Mesenchymal stem cell (in vitro differentiated cells and primary cell): ENCODE measurements around the gene KLF15.

ENCODE experiments used
- DNase-seq: peaks from one replicate; pipeline ENCODE4 v3.0.0-alpha.2; 2013
- H2AFZ ChIP-seq: one replicate; pipeline ENCODE4 v1.6.1; 2013; ENCODE audit warnings: low read depth, mild to moderate bottlenecking, control low read depth, inconsistent platforms, low read length, moderate library complexity
- H2AK5ac ChIP-seq: 2 replicates; pipeline ENCODE4 v1.6.1; 2013; ENCODE audit warnings: low read length, moderate library complexity, mild to moderate bottlenecking, inconsistent platforms; ENCODE audit not compliant: severe bottlenecking
- H2BK120ac ChIP-seq: one replicate; pipeline ENCODE4 v1.6.1; 2013; ENCODE audit warnings: low read depth, mild to moderate bottlenecking, inconsistent platforms, low read length, moderate library complexity
- H2BK12ac ChIP-seq, 2 experiments: one replicate each; pipeline ENCODE4 v1.6.1; 2013; ENCODE audit warnings: inconsistent platforms in 2 of 2, low read length in 2 of 2, mild to moderate bottlenecking in 2 of 2, moderate library complexity in 2 of 2, control low read depth in 1 of 2
- H2BK15ac ChIP-seq: one replicate; pipeline ENCODE4 v1.6.1; 2013; ENCODE audit warnings: mild to moderate bottlenecking, low read depth, inconsistent platforms; ENCODE audit not compliant: poor library complexity, severe bottlenecking
- H2BK5ac ChIP-seq: 2 replicates; pipeline ENCODE4 v1.6.1; 2013; ENCODE audit warnings: low read depth, mild to moderate bottlenecking, low read length, control low read depth, inconsistent platforms; ENCODE audit not compliant: poor library complexity, severe bottlenecking
- H3K14ac ChIP-seq, 2 experiments: one replicate each; pipeline ENCODE4 v1.6.1; 2013; ENCODE audit warnings: inconsistent platforms in 2 of 2, low read length in 2 of 2, control low read depth in 1 of 2, mild to moderate bottlenecking in 1 of 2, moderate library complexity in 1 of 2
- H3K18ac ChIP-seq, 2 experiments: one replicate each; pipeline ENCODE4 v1.6.1; 2013; ENCODE audit warnings: inconsistent platforms in 2 of 2, low read length in 2 of 2, control low read depth in 1 of 2, low read depth in 1 of 2, mild to moderate bottlenecking in 1 of 2
- H3K23ac ChIP-seq, 2 experiments: one replicate each; pipeline ENCODE4 v1.6.1; 2013; ENCODE audit warnings: inconsistent platforms in 2 of 2, low read length in 2 of 2, mild to moderate bottlenecking in 2 of 2, moderate library complexity in 2 of 2, control low read depth in 1 of 2
- H3K27ac ChIP-seq: 2 replicates; pipeline ENCODE4 v1.5.1; 2013; ENCODE audit warnings: mild to moderate bottlenecking, moderate library complexity, low read length, control low read depth, inconsistent platforms; ENCODE audit not compliant: poor library complexity, severe bottlenecking
- H3K27me3 ChIP-seq, 2 experiments: 2 replicates each; pipeline versions ENCODE4 v1.6.1 to v1.7.0; 2013; ENCODE audit warnings: low read length in 2 of 2, mild to moderate bottlenecking in 2 of 2, moderate library complexity in 2 of 2, control low read depth in 1 of 2, inconsistent platforms in 1 of 2; ENCODE audit not compliant: control insufficient read depth in 1 of 2, insufficient read depth in 1 of 2
- H3K36me3 ChIP-seq, 2 experiments: 2 replicates each; pipeline versions ENCODE4 v1.6.1 to v1.7.0; 2013; ENCODE audit warnings: low read length in 2 of 2, control low read depth in 1 of 2, inconsistent platforms in 1 of 2, low read depth in 1 of 2, mild to moderate bottlenecking in 1 of 2; ENCODE audit not compliant: insufficient read depth in 2 of 2, control insufficient read depth in 1 of 2
- H3K4ac ChIP-seq, 2 experiments: one replicate each; pipeline ENCODE4 v1.6.1; 2013; ENCODE audit warnings: inconsistent platforms in 2 of 2, low read length in 2 of 2, mild to moderate bottlenecking in 2 of 2, moderate library complexity in 2 of 2, control low read depth in 1 of 2, low read depth in 1 of 2
- H3K4me1 ChIP-seq: 2 replicates; pipeline ENCODE4 v1.6.1; 2013; ENCODE audit warnings: low read depth, low read length, control low read depth; ENCODE audit not compliant: control insufficient read depth, insufficient read depth
- H3K4me2 ChIP-seq: 2 replicates; pipeline ENCODE4 v1.6.1; 2013; ENCODE audit warnings: low read length, mild to moderate bottlenecking, inconsistent platforms; ENCODE audit not compliant: poor library complexity, severe bottlenecking
- H3K4me3 ChIP-seq, 2 experiments: 2 replicates each; pipeline versions ENCODE4 v1.5.1 to v1.7.0; 2013; ENCODE audit warnings: low read length in 2 of 2, mild to moderate bottlenecking in 2 of 2, control low read depth in 1 of 2, low read depth in 1 of 2; ENCODE audit not compliant: insufficient read depth in 1 of 2
- H3K79me1 ChIP-seq: replicated peaks from 2 replicates; pipeline ENCODE4 v1.6.1; 2013; ENCODE audit warnings: mild to moderate bottlenecking, control low read depth, low read length, inconsistent platforms; ENCODE audit not compliant: poor library complexity, severe bottlenecking
- H3K9ac ChIP-seq: 2 replicates; pipeline ENCODE4 v1.7.0; 2013; ENCODE audit warnings: mild to moderate bottlenecking, low read length, moderate library complexity
- H3K9me3 ChIP-seq: 2 replicates; pipeline ENCODE4 v1.7.0; 2013; ENCODE audit warnings: mild to moderate bottlenecking, low read length; ENCODE audit not compliant: control insufficient read depth
- H4K8ac ChIP-seq: one replicate; pipeline ENCODE4 v1.6.1; 2013; ENCODE audit warnings: inconsistent platforms, mild to moderate bottlenecking, low read length, moderate library complexity
- H4K91ac ChIP-seq: one replicate; pipeline ENCODE4 v1.6.1; 2013; ENCODE audit warnings: mild to moderate bottlenecking, low read length, inconsistent platforms
- WGBS: methylation state at CpG from one replicate; pipeline ENCODE4 v1.1.7; 2013; ENCODE audit warnings: mixed read lengths; 5-methylcytosine and 5-hydroxymethylcytosine counted together

KLF15 gene

GRCh38 chr3:126300001-126300760, 57.0 kb downstream of the KLF15 start:
- Histone ChIP-seq H3K9ac (no peak overlapping the region), H3K27ac (no peak overlapping the region), H3K4me3 (no peak overlapping the region), H2BK120ac (no peak overlapping the region), H3K4me2 (no peak overlapping the region), H3K23ac (no peak overlapping the region), H2AK5ac (no peak overlapping the region), H2AFZ (no peak overlapping the region), H3K79me1 (no peaks in the 10 kb centered on the region), H4K8ac (no peak overlapping the region), H3K36me3 (no peaks in the 10 kb centered on the region), H3K27me3 (peaks cover 0 to 2% of the 10 kb centered on the region in 2 experiments), H2BK15ac (no peak overlapping the region), H3K4ac (no peak overlapping the region), H3K14ac (no peak overlapping the region), H3K9me3 (peaks cover 24% of the 10 kb centered on the region), H4K91ac (no peak overlapping the region), H3K18ac (no peak overlapping the region), H2BK5ac (no peak overlapping the region), H3K4me1 (no peaks in the 10 kb centered on the region), H2BK12ac (no peak overlapping the region)
- DNase-seq: no peak
- 85% methylated on average over 22 of the region's 22 CpGs for WGBS

GRCh38 chr3:126295407-126295939, 61.7 kb downstream of the KLF15 start:
- 88% methylated on average over 4 of the region's 4 CpGs for WGBS
- no peak overlapping the region for H2AFZ ChIP-seq
- no peak overlapping the region for H4K8ac ChIP-seq
- no peak overlapping the region for H4K91ac ChIP-seq
- H2BK15ac ChIP-seq: no peak overlapping the region
- no peak overlapping the region for H3K4me3 ChIP-seq
- H2BK120ac ChIP-seq: no peak overlapping the region
- no peak overlapping the region for H2BK5ac ChIP-seq
- H3K18ac ChIP-seq: no peak overlapping the region
- H3K4me1 ChIP-seq: peaks cover 2% of the 10 kb centered on the region
- H3K23ac ChIP-seq: no peak overlapping the region
- H3K27me3 ChIP-seq: peaks cover 18 to 22% of the 10 kb centered on the region in 2 experiments
- no peak overlapping the region for H3K4me2 ChIP-seq
- no peak overlapping the region for H2BK12ac ChIP-seq
- no peak overlapping the region for H3K9ac ChIP-seq
- H3K79me1 ChIP-seq: no peaks in the 10 kb centered on the region
- H3K36me3 ChIP-seq: no peaks in the 10 kb centered on the region
- H3K14ac ChIP-seq: no peak overlapping the region
- no peak overlapping the region for H3K27ac ChIP-seq
- no peak for DNase-seq
- H3K9me3 ChIP-seq: no peaks in the 10 kb centered on the region
- no peak overlapping the region for H3K4ac ChIP-seq
- H2AK5ac ChIP-seq: no peak overlapping the region

- no peak overlapping the region for H3K4me2 ChIP-seq
- no peak overlapping the region for H4K91ac ChIP-seq
- H3K27me3 ChIP-seq: peaks cover 27 to 33% of the 10 kb centered on the region in 2 experiments
- no peak for DNase-seq
- H2AK5ac ChIP-seq: no peak overlapping the region
- H3K23ac ChIP-seq: no peak overlapping the region
- H3K4me1 ChIP-seq: peaks cover 2% of the 10 kb centered on the region
- H2BK15ac ChIP-seq: no peak overlapping the region
- H3K18ac ChIP-seq: no peak overlapping the region
- no peak overlapping the region for H2BK120ac ChIP-seq
- no peak overlapping the region for H4K8ac ChIP-seq
- no peak overlapping the region for H2BK12ac ChIP-seq
- H3K79me1 ChIP-seq: no peaks in the 10 kb centered on the region
- H3K9me3 ChIP-seq: no peaks in the 10 kb centered on the region
- no peaks in the 10 kb centered on the region for H3K36me3 ChIP-seq
- H3K4me3 ChIP-seq: no peak overlapping the region
- H3K27ac ChIP-seq: no peak overlapping the region
- H2BK5ac ChIP-seq: no peak overlapping the region
- H3K14ac ChIP-seq: no peak overlapping the region
- no peak overlapping the region for H3K4ac ChIP-seq
- WGBS: 87% methylated on average over 10 of the region's 10 CpGs
- H3K9ac ChIP-seq: no peak overlapping the region
- H2AFZ ChIP-seq: no peak overlapping the region
Measured at GRCh38 chr3:126294211-126294808, 62.9 kb downstream of the KLF15 start.

GRCh38 chr3:126293370-126294082, 63.7 kb downstream of the KLF15 start:
- Histone ChIP-seq H3K79me1 (no peaks in the 10 kb centered on the region), H3K18ac (no peak overlapping the region), H2AFZ (no peak overlapping the region), H3K4me2 (no peak overlapping the region), H3K4me3 (no peak overlapping the region), H3K27ac (no peak overlapping the region), H2BK120ac (no peak overlapping the region), H3K23ac (no peak overlapping the region), H2BK12ac (no peak overlapping the region), H3K9me3 (no peaks in the 10 kb centered on the region), H3K4ac (no peak overlapping the region), H4K91ac (no peak overlapping the region), H3K27me3 (peaks cover 28 to 35% of the 10 kb centered on the region in 2 experiments), H3K36me3 (no peaks in the 10 kb centered on the region), H2AK5ac (no peak overlapping the region), H3K4me1 (peaks cover 2% of the 10 kb centered on the region), H2BK15ac (no peak overlapping the region), H3K14ac (no peak overlapping the region), H3K9ac (no peak overlapping the region), H4K8ac (no peak overlapping the region), H2BK5ac (no peak overlapping the region)
- DNase-seq: no peak
- 83% methylated on average over 17 of the region's 17 CpGs for WGBS
